Measurements from ENCODE around the gene ADD2. TPM values are rescaled to one million over a fixed set of nuclear protein-coding genes. Genes with fewer than 3 reads are reported as not detected.

ADD2 gene
- total RNA-seq, 1 experiment from 2014 or later: 124 TPM

DNA sequence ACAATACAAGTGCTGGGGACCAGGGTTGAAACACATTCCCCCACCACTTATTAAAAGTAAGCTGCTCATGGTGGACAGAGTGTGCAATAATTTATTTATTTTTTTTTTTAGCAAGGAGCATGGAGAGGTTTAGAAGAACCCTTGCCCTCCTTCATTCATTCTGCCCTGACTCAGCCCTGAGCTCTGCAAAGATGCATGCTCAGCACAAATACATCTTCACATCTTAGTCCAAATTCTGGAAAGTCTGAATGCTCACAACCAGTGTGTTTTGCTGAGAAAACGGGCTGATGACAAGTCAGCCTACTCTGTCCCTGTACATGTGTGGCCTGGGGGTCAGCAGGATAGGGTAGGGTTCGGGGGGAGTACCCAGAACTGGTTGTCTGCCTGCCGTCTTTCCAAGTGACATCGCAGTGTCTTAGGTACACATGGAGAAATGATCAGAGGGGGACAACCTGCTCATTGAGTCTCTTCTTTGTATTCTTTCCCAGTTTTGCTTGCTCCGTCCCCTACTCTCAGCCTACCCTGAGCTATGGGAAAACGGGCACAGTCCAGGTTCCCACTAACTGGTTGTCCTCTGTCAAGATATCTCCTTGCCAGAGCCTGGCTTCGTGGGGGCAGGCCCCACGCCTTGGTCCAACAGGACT, 76.4 kb downstream of the ADD2 start:
- H4K20me1 ChIP-seq (ENCODE audit: control insufficient read depth, insufficient read depth, insufficient read length): peaks cover 2% of the 10 kb centered on the region
- no peak overlapping the region for H4K5ac ChIP-seq (ENCODE audit: insufficient read length, low read depth, low read length)
- H3K56ac ChIP-seq (ENCODE audit: insufficient read length, low read depth, low read length): no peak overlapping the region
- no peaks in the 10 kb centered on the region for H3K27me3 ChIP-seq (ENCODE audit: insufficient read depth, low read length)
- Mint-ChIP-seq H3K4me3 (no peak overlapping the region), H3K27ac (no peak overlapping the region), H3K4me1 (peaks cover 7 to 11% of the 10 kb centered on the region in 2 experiments), H3K36me3 (ENCODE audit: insufficient read depth in 1 of 3, low read depth in 3 of 3) (peaks cover 62 to 88% (median 70%) of the 10 kb centered on the region in 3 experiments; a peak in 6 of 7 replicates), H3K27me3 (ENCODE audit: low read depth) (no peaks in the 10 kb centered on the region), H3K9me3 (no peaks in the 10 kb centered on the region)
- H2BK120ac ChIP-seq (ENCODE audit: low read depth, low read length, poor library complexity, severe bottlenecking): no peak overlapping the region
- peak; percentile 9 for DNase-seq
- no peak overlapping the region for H2AFZ ChIP-seq (ENCODE audit: low read length)
- no peak overlapping the region for H3K4ac ChIP-seq (ENCODE audit: low read depth, low read length)
- H2BK5ac ChIP-seq (ENCODE audit: insufficient read length, low read length): no peak overlapping the region
- H3K23me2 ChIP-seq (ENCODE audit: insufficient read length, low read depth, low read length, poor library complexity, severe bottlenecking): no peaks in the 10 kb centered on the region
- H4K8ac ChIP-seq (replicated peaks; ENCODE audit: insufficient read length, low read depth, low read length): no peak overlapping the region
- H3K18ac ChIP-seq (ENCODE audit: insufficient read length, low read depth, low read length): no peak overlapping the region
- no peak overlapping the region for H3K23ac ChIP-seq (ENCODE audit: insufficient read length, low read depth, low read length)
- H2BK20ac ChIP-seq (ENCODE audit: low read depth, low read length, poor library complexity, severe bottlenecking): no peak overlapping the region
- H2AK5ac ChIP-seq (ENCODE audit: insufficient read length, low read length): no peak overlapping the region
- H3K9me3 ChIP-seq (ENCODE audit: control insufficient read depth, low read depth, low read length): no peaks in the 10 kb centered on the region
- H2BK12ac ChIP-seq (ENCODE audit: insufficient read length, low read depth, low read length): no peak overlapping the region
- H3K79me2 ChIP-seq (ENCODE audit: insufficient read depth, low read length): no peaks in the 10 kb centered on the region
- no peak overlapping the region for H3T11ph ChIP-seq (ENCODE audit: low read length)
- peaks cover 5% of the 10 kb centered on the region; the same call in 1 of the 2 replicates for H3K4me1 ChIP-seq (ENCODE audit: insufficient read depth, low read length)
- no peak overlapping the region for H3K9ac ChIP-seq (ENCODE audit: extremely low read depth, insufficient read length, low read length)
- no peak overlapping the region for H4K91ac ChIP-seq (ENCODE audit: insufficient read length, low read depth, low read length)
- H3K14ac ChIP-seq (ENCODE audit: insufficient read depth, low read length): no peak overlapping the region
- no peaks in the 10 kb centered on the region for H3K79me1 ChIP-seq (ENCODE audit: insufficient read depth, low read depth, low read length, poor library complexity, severe bottlenecking)
- H3K27ac ChIP-seq (ENCODE audit: insufficient read length, low read depth, low read length): no peak overlapping the region
- no peak overlapping the region for H2BK15ac ChIP-seq (ENCODE audit: low read depth, low read length)
- TF ChIP-seq, protein P1, sequence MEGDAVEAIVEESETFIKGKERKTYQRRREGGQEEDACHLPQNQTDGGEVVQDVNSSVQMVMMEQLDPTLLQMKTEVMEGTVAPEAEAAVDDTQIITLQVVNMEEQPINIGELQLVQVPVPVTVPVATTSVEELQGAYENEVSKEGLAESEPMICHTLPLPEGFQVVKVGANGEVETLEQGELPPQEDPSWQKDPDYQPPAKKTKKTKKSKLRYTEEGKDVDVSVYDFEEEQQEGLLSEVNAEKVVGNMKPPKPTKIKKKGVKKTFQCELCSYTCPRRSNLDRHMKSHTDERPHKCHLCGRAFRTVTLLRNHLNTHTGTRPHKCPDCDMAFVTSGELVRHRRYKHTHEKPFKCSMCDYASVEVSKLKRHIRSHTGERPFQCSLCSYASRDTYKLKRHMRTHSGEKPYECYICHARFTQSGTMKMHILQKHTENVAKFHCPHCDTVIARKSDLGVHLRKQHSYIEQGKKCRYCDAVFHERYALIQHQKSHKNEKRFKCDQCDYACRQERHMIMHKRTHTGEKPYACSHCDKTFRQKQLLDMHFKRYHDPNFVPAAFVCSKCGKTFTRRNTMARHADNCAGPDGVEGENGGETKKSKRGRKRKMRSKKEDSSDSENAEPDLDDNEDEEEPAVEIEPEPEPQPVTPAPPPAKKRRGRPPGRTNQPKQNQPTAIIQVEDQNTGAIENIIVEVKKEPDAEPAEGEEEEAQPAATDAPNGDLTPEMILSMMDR (conservative IDR thresholded peaks at IDR 0.05): no peak
- no peak overlapping the region for H3K4me2 ChIP-seq (ENCODE audit: insufficient read depth, insufficient read length, low read length)
- WGBS (ENCODE audit: extremely low coverage, insufficient read length, low lambda C conversion rate): no CpG with 5 or more reads among the region's 8 CpGs

Data from H9 (cell line).